Activated CD8-positive, alpha-beta T cell treated with anti-CD3 and anti-CD28 coated beads for 36 hours (primary cell): ENCODE measurements around the gene PRICKLE3. TPM values are rescaled to one million over a fixed set of nuclear protein-coding genes. Genes with fewer than 3 reads are reported as not detected.
A peak's percentile ranks its signal among the peaks of the same experiment; 100 is the strongest.

Source experiments
- ATAC-seq: fragments of 200-7000 bp; cut with Tn5 transposase; one replicate; pipeline ENCODE4 v1.10.0; 2021; ENCODE audit warnings: mild to moderate bottlenecking, moderate library complexity
- CTCF ChIA-PET: fragments of 350-600 bp; sonication (Branson Sonifier 250); formaldehyde crosslinking; loops from one replicate; lab custom pipeline; 2021; ENCODE audit warnings: antibody characterized with exemption; lab: Charles Lee
- POLR2A ChIA-PET: fragments of 350-600 bp; sonication (Branson Sonifier 250); formaldehyde crosslinking; loops from one replicate; lab custom pipeline; 2021; ENCODE audit warnings: antibody characterized with exemption; lab: Charles Lee
- DNase-seq: peaks from one replicate; pipeline ENCODE4 v3.0.0-alpha.2; 2020
- H3K27ac Mint-ChIP-seq: one replicate; pipeline ENCODE4 v1.8.0; 2021; ENCODE audit warnings: mild to moderate bottlenecking, mixed read lengths
- H3K27me3 Mint-ChIP-seq: one replicate; pipeline ENCODE4 v1.8.0; 2021; ENCODE audit warnings: mixed read lengths
- H3K36me3 Mint-ChIP-seq: one replicate; pipeline ENCODE4 v1.8.0; 2021; ENCODE audit warnings: low read depth, mixed read lengths
- H3K4me1 Mint-ChIP-seq: one replicate; pipeline ENCODE4 v1.8.0; 2021; ENCODE audit warnings: low read depth, mixed read lengths
- H3K4me3 Mint-ChIP-seq: one replicate; pipeline ENCODE4 v1.8.0; 2021; ENCODE audit warnings: mild to moderate bottlenecking, moderate library complexity, mixed read lengths
- H3K9me3 Mint-ChIP-seq: one replicate; pipeline ENCODE4 v1.8.0; 2021; ENCODE audit warnings: mixed read lengths
- CTCF ChIP-seq: fragments of 200-600 bp; IDR thresholded peaks from one replicate; pipeline ENCODE4 v1.8.0; 2022; ENCODE audit warnings: antibody characterized with exemption, mild to moderate bottlenecking
- intact Hi-C: fragments of 100-400 bp; cut with micrococcal nuclease; formaldehyde crosslinking; loops from one replicate; pipeline ENCODE4 v1.10.0; 2022
- total RNA-seq, 2 experiments: library from RNA; stranded (reverse); gene quantifications; one replicate each; pipeline ENCODE4 v1.2.3, GENCODE V29; 2021

PRICKLE3 gene
- total RNA-seq, 2 experiments from 2014 or later = 25.9 TPM

DNA sequence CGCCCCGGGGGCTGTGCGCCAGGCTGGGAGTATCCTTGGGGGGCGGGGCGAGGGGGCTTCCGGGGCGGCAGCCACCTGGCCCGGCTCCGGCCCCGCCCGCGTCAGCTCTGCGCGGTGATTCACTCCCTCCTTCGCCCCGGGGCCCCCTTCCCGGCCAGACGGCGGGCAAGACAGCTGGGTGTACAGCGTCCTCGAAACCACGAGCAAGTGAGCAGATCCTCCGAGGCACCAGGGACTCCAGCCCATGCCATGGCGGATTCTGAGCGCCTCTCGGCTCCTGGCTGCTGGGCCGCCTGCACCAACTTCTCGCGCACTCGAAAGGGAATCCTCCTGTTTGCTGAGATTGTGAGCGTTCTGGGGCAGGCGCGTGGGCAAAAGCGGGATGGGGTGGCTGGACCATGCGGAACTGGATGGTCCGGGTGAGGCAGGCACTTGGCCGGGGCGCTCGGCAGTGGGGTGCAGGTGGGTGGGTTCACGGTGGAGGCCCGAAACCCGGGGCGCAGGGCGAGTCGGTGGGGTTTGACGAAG is 14.4 kb downstream of the PRICKLE3 start, which contains the start of gene PLP2:
Gene PLP2 (plus strand): TSS at position 147 of the 528 bp plus-strand sequence. CDS start 103 bp downstream, at position 250.
- Mint-ChIP-seq H3K4me3 (peak within 1 kb of the TSS; percentile 85), H3K4me1 (peaks cover 24% of the 10 kb centered on the region), H3K27me3 (no peaks in the 10 kb centered on the region), H3K36me3 (peaks cover 29% of the 10 kb centered on the region), H3K9me3 (no peaks in the 10 kb centered on the region), H3K27ac (peak within 1 kb of the TSS; percentile 93)
- TF ChIP-seq CTCF = no peak
- ATAC-seq (peak; percentile 59), DNase-seq (peak; percentile 85)
- intact Hi-C loops = no loop called here
- POLR2A ChIA-PET = interaction anchor here (1.4 kb wide), 1 partner anchor 11 kb away, joined by 3 read pairs; no protein-coding TSS in a partner anchor
- CTCF ChIA-PET = interaction anchor here (0.8 to 2.0 kb wide), 2 partner anchors 16 to 19 kb away, joined by 3 to 6 read pairs; no protein-coding TSS in a partner anchor

- ChIA-PET CTCF (interaction anchor here (1.2 to 6.1 kb wide), 4 partner anchors 12 to 25 kb away, joined by 3 to 34 read pairs (median 4); no protein-coding TSS in a partner anchor), POLR2A (interaction anchor here (1.0 kb wide), 1 partner anchor 101 kb away, joined by 3 read pairs; no protein-coding TSS in a partner anchor)
- H3K4me1 Mint-ChIP-seq = peaks cover 27% of the 10 kb centered on the region
- peak overlapping the region; percentile 93 for H3K27ac Mint-ChIP-seq
- no peaks in the 10 kb centered on the region for H3K27me3 Mint-ChIP-seq
- ATAC-seq = no peak
- intact Hi-C loops = no loop called here
- DNase-seq = no peak
- H3K36me3 Mint-ChIP-seq = peaks cover 2% of the 10 kb centered on the region
- TF ChIP-seq CTCF = no peak
- no peaks in the 10 kb centered on the region for H3K9me3 Mint-ChIP-seq
- H3K4me3 Mint-ChIP-seq = peak overlapping the region; percentile 78
Measured at GRCh38 chrX:49167740-49168108, 18.4 kb downstream of the PRICKLE3 start.

DNA sequence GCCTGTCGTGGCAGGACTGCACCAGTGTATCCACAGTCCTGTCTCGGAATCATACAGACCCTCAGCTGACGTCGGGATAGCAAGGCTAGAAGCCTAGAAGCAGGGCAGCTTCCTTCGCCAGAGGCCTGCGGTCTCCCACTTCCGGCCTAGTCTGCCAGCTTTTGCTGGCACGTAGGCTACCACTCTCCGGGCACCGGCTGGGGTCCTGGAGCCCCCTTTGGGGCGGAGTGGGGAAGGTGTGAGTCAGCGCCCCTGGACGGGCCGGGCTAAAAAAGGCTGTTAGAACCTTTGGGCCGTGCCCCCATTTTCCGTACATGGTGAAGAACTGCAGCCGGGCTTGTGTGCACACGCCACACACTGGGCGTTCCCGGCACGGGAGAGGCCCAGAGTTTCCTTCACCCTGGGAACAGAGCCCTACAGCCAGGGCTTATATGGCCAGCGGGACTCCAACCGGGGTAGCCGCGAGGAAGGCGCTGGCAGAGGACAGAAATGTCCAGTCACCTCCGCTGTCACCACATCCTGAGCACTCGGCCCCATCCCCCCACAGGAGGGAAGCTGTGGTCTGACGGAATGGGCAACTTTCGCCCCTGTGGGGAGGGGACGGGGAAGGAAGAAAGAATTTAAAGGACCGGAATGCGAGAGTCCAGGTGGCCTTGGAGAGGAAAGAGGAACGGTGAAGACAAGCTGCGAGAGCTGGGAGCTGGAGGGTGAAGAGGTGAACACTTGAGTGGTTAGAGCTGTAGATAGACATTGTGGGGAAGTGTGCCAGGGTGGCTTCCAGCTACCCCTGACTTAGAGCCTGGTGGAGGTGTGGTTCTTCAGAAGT is 19.0 kb downstream of the PRICKLE3 start:
- POLR2A ChIA-PET = interaction anchor here (0.6 to 1.2 kb wide), 5 partner anchors 9 to 252 kb away, joined by 3 to 5 read pairs (median 3); no protein-coding TSS in a partner anchor
- CTCF ChIA-PET = interaction anchor here (0.9 to 6.1 kb wide), 6 partner anchors 12 to 102 kb away, joined by 3 to 34 read pairs (median 3); no protein-coding TSS in a partner anchor
- H3K27ac Mint-ChIP-seq = peak overlapping the region; percentile 93
- H3K9me3 Mint-ChIP-seq = no peaks in the 10 kb centered on the region
- H3K4me3 Mint-ChIP-seq = peak overlapping the region; percentile 78
- ATAC-seq (peak; percentile 35), DNase-seq (peak; percentile 80)
- no peaks in the 10 kb centered on the region for H3K36me3 Mint-ChIP-seq
- intact Hi-C loops = no loop called here
- TF ChIP-seq CTCF = no peak
- peaks cover 25% of the 10 kb centered on the region for H3K4me1 Mint-ChIP-seq
- no peaks in the 10 kb centered on the region for H3K27me3 Mint-ChIP-seq

GRCh38 chrX:49165901-49166881 is 20.0 kb downstream of the PRICKLE3 start:
- TF ChIP-seq CTCF = peak; percentile 33
- Mint-ChIP-seq H3K4me3 (peak overlapping the region; percentile 78), H3K27ac (peak overlapping the region; percentile 93), H3K27me3 (no peaks in the 10 kb centered on the region), H3K4me1 (peaks cover 25% of the 10 kb centered on the region), H3K36me3 (no peaks in the 10 kb centered on the region), H3K9me3 (no peaks in the 10 kb centered on the region)
- ATAC-seq (peak; percentile 64), DNase-seq (peak; percentile 86)
- intact Hi-C loops = no loop called here
- POLR2A ChIA-PET = interaction anchor here (0.6 to 1.2 kb wide), 4 partner anchors 10 to 251 kb away, joined by 3 to 5 read pairs (median 3); no protein-coding TSS in a partner anchor
- CTCF ChIA-PET = interaction anchor here (0.9 to 6.1 kb wide), 4 partner anchors 11 to 103 kb away, joined by 3 to 34 read pairs (median 3); no protein-coding TSS in a partner anchor
